Measurements from ENCODE around the gene RIBC1. TPM values are rescaled to one million over a fixed set of nuclear protein-coding genes. Genes with fewer than 3 reads are reported as not detected.

Gene RIBC1
- total RNA-seq = not detected

DNA sequence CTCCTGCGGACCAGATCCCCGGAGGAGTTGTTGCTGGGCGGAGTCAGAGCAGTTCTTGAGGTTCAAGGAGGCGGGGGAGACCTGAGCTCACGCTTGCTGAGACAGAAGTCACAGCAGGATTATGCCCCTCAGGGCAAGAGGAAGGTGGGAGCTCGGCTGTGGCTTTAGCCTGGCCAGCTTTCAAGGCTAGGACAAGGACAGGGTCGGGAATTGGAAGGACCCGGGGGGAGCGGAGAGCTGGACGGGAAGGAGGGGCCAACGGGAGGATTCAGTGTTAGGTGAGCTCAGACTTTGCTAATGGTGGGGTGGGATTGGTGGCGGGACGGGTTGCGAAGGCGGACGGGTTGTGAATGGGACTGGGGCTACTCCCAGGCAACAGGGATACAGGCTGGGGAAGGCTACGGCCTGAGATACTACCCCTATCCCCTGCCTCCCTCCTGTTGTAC is at the start of gene RIBC1:
Gene RIBC1 (plus strand): TSS at position 13 of the 446 bp plus-strand sequence. CDS start 3,404 bp downstream, outside the sequence.
- H3K36me3 ChIP-seq = no peaks in the 10 kb centered on the region
- no peak for DNase-seq (ENCODE audit: extremely low spot score in 2 of 2)
- peak within 1 kb of the TSS; percentile 93 for H3K27ac ChIP-seq
- H3K9me3 ChIP-seq = no peaks in the 10 kb centered on the region
- TF ChIP-seq POLR2AphosphoS5 (IDR thresholded peaks at IDR 0.05; ENCODE audit: insufficient read depth in 1 of 2, low read depth in 1 of 2) = no peak
- peak within 1 kb of the TSS; percentile 71 to 76 for H3K4me3 ChIP-seq
- intact Hi-C loops (cut with DNase I) = no loop called here
- H3K4me1 ChIP-seq = peaks cover 22% of the 10 kb centered on the region
- H3K27me3 ChIP-seq = no peaks in the 10 kb centered on the region

- Histone ChIP-seq H3K27me3 (no peaks in the 10 kb centered on the region), H3K36me3 (no peaks in the 10 kb centered on the region), H3K4me3 (no peak overlapping the region), H3K27ac (no peak overlapping the region), H3K4me1 (no peaks in the 10 kb centered on the region), H3K9me3 (no peaks in the 10 kb centered on the region)
- DNase-seq (ENCODE audit: extremely low spot score in 2 of 2) = no peak
- TF ChIP-seq CTCF (IDR thresholded peaks at IDR 0.05) (no peak), POLR2A (IDR thresholded peaks at IDR 0.05) (no peak), POLR2AphosphoS5 (IDR thresholded peaks at IDR 0.05; ENCODE audit: insufficient read depth in 1 of 2, low read depth in 1 of 2) (no peak)
- intact Hi-C loops (cut with DNase I) = no loop called here
Observed at GRCh38 chrX:53373307-53373706, 49.4 kb upstream of the RIBC1 start.

GRCh38 chrX:53374222-53374820 is 48.4 kb upstream of the RIBC1 start:
- intact Hi-C loops (cut with DNase I) = no loop called here
- no peak for TF ChIP-seq POLR2AphosphoS5 (IDR thresholded peaks at IDR 0.05; ENCODE audit: insufficient read depth in 1 of 2, low read depth in 1 of 2)
- no peak for TF ChIP-seq POLR2A (IDR thresholded peaks at IDR 0.05)
- TF ChIP-seq CTCF (IDR thresholded peaks at IDR 0.05) = no peak
- H3K36me3 ChIP-seq = peaks cover 0 to 8% of the 10 kb centered on the region in 2 donors
- H3K27me3 ChIP-seq = no peaks in the 10 kb centered on the region
- DNase-seq (ENCODE audit: extremely low spot score in 2 of 2) = no peak
- H3K27ac ChIP-seq = no peak overlapping the region
- no peaks in the 10 kb centered on the region for H3K9me3 ChIP-seq
- H3K4me3 ChIP-seq = no peak overlapping the region
- H3K4me1 ChIP-seq = no peaks in the 10 kb centered on the region

- H3K27ac ChIP-seq = no peak overlapping the region
- H3K9me3 ChIP-seq = no peaks in the 10 kb centered on the region
- no peak for TF ChIP-seq CTCF (IDR thresholded peaks at IDR 0.05)
- H3K36me3 ChIP-seq = peaks cover 0 to 14% of the 10 kb centered on the region in 2 donors
- intact Hi-C loops (cut with DNase I) = no loop called here
- no peak overlapping the region for H3K4me3 ChIP-seq
- no peak for DNase-seq (ENCODE audit: extremely low spot score in 2 of 2)
- no peaks in the 10 kb centered on the region for H3K4me1 ChIP-seq
- H3K27me3 ChIP-seq = no peaks in the 10 kb centered on the region
Observed at GRCh38 chrX:53374923-53375322, 47.8 kb upstream of the RIBC1 start.

- H3K36me3 ChIP-seq = peaks cover 0 to 33% of the 10 kb centered on the region in 2 donors
Observed at GRCh38 chrX:53376888-53377287, 45.8 kb upstream of the RIBC1 start.

More at GRCh38 chrX:53376888-53377287, 45.8 kb upstream of the RIBC1 start:
- no peak for TF ChIP-seq POLR2A (IDR thresholded peaks at IDR 0.05)
- no peak for TF ChIP-seq POLR2AphosphoS5 (IDR thresholded peaks at IDR 0.05; ENCODE audit: insufficient read depth in 1 of 2, low read depth in 1 of 2)
- no peak for TF ChIP-seq CTCF (IDR thresholded peaks at IDR 0.05)
- no peak overlapping the region for H3K27ac ChIP-seq
- intact Hi-C loops (cut with DNase I) = no loop called here
- DNase-seq (ENCODE audit: extremely low spot score in 2 of 2) = no peak
- H3K4me3 ChIP-seq = no peak overlapping the region
- no peaks in the 10 kb centered on the region for H3K4me1 ChIP-seq
- H3K9me3 ChIP-seq = no peaks in the 10 kb centered on the region
- no peaks in the 10 kb centered on the region for H3K27me3 ChIP-seq
